Breast epithelium (tissue), 3 donors: Measurements from ENCODE around the gene PIF1.

Source experiments
- POLR2A ChIP-seq: fragments of 450-650 bp; IDR thresholded peaks from one replicate; pipeline ENCODE4 v1.6.1; 2016; ENCODE audit warnings: antibody characterized with exemption, mild to moderate bottlenecking, moderate library complexity
- POLR2AphosphoS5 ChIP-seq, 3 donors: sonication (generic); formaldehyde crosslinking; IDR thresholded peaks; one replicate each; pipeline ENCODE4 v1.6.1; 2017; ENCODE audit warnings: antibody characterized with exemption in 3 of 3
- TF ChIP-seq, protein P1 (sequence below), 3 donors: fragments of 450-650 bp; IDR thresholded peaks; one replicate each; pipeline ENCODE4 v1.5.1; 2016 to 2017; ENCODE audit warnings: antibody characterized with exemption in 3 of 3, mild to moderate bottlenecking in 3 of 3, moderate library complexity in 3 of 3

DNA sequence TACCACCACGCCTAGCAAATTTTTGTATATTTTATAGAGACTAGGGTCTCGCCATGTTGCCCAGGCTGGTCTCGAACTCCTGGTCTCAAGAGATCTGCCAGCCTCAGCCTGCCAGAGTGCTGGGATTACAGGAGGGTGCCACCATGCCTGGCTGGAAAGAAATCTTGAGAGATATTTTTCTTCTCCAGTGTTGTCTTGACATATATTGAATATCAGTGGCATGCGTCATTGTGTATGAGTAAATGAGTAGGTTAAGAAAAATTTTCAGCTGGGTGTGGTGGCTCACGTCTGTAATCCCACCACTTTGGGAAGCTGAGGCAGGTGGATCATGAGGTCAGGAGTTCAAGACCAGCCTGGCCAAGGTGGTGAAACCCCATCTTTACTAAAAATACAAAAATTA, 3.5 kb upstream of the PIF1 start:
- TF ChIP-seq, protein P1, sequence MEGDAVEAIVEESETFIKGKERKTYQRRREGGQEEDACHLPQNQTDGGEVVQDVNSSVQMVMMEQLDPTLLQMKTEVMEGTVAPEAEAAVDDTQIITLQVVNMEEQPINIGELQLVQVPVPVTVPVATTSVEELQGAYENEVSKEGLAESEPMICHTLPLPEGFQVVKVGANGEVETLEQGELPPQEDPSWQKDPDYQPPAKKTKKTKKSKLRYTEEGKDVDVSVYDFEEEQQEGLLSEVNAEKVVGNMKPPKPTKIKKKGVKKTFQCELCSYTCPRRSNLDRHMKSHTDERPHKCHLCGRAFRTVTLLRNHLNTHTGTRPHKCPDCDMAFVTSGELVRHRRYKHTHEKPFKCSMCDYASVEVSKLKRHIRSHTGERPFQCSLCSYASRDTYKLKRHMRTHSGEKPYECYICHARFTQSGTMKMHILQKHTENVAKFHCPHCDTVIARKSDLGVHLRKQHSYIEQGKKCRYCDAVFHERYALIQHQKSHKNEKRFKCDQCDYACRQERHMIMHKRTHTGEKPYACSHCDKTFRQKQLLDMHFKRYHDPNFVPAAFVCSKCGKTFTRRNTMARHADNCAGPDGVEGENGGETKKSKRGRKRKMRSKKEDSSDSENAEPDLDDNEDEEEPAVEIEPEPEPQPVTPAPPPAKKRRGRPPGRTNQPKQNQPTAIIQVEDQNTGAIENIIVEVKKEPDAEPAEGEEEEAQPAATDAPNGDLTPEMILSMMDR (IDR thresholded peaks at IDR 0.05) = no peak
- TF ChIP-seq POLR2AphosphoS5 (IDR thresholded peaks at IDR 0.05) (no peak), POLR2A (no peak)
